NCI-H1436 treated with DMSO at 0.1 percent for 48 hours (cell line): ENCODE data around the gene EFNA2.

ENCODE experiments used
- DNase-seq: peaks from one replicate; lab custom pipeline; 2025; lab: John Stamatoyannopoulos, UW

The EFNA2 gene

GRCh38 chr19:1284293-1284978, 1.2 kb upstream of the EFNA2 start:
- no peak for DNase-seq

- DNase-seq: no peak
Measured at GRCh38 chr19:1284979-1285736, 515 bp upstream of the EFNA2 start.

DNA sequence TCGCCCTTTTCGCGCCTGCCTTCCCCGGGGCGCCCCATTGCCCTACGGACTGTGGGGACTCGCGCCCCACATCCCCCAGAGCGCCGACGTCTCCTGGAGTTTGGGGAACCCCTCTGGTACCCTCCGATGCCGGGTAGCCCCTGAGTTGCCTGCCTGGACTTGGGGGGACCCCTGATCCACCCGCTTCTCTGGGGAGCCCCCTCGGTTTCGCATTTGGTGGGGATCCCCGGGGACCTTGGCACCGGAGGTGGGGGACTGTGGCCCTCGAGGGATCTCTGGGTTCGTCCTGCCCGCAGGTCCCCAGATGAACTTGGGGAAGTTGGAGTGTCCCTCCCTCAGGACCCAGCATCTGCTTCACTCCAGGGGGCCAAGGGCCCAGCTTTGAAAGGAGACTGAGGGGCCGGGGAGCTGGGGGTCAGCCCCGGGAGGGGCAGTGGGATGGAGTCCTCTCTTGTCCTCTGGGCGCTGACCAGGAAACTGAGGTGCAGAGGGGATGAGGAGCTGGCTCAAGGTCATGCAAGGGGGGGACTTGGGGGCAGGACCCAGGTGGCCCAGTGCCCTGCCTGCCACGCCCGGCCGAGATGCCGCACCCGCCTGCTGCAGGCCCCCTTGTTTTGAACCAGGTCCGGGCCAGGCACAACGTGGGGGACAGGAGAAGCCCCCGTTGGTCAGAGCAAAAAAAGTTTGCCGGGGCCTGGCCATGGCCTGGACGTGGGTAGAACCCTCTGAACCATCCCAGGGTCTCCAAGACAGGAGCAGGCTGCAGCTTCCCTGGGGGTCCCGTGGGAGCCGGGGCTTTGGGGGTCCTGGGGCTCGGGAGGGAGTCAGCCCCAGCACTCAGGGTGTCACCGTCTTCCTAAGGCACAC, 1.0 kb downstream of the EFNA2 start:
- no peak for DNase-seq

DNA sequence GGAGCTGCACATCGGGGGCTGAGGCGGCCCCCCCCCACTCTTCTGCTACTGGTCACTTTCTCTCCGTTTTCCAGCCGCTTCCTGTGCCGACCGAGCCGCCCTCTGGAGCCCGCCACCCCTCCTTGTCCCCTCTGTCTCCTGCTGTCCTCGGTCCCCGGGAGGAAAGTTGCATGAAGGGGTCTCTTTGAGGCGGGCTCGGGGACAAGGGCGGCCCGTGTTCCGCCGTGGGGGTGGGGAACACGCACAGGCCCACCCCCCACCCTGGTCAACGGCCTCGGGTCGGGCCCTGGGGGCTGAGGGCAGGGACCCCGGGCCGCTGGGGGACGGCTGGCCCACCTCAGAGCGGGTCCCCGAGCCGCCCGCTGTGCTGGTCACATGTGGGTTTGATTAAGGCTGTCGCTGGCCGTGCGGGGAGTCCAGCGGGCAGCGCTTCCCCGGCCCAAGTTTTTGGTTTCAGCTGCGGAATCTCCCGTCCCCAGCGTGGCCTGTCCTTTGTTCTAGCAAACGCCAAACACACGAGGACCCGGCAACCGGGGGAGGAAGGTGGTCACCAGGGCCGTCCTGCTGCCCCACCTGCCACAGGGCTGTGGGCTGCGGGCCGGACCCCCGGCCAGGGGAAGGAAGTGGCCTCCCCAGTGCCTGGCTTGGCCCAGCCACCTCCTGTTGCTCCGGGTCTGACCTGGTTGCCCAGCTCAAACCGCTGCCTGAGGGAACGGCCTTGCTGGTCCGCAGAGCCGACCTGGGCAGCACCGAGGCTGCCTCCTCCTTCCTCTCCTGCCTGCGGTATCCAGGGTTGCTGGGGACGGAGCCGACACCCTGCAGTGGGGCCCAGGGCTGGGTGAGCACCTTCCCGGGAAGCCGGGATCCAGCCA, 1.9 kb downstream of the EFNA2 start:
- no peak for DNase-seq

DNA sequence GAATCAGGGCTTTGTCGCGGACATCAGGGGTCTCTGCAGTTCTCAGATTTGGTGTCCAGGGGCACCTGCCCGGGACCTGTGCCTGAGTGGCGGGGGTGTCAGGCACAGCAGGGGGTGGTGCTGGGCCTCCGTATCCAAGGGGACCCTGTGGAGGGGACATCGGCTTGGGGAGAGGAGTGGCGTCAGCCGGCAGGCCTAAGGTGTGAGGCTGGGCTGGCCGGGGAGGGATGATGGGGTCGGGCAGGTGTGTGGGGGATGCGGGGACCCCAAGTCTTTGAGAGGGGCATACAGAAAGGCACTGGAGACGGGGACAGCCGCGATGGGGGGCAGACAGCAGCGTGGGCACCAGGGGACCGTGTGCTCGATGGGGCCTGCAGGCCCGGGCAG, 2.5 kb downstream of the EFNA2 start:
- DNase-seq: no peak

- no peak for DNase-seq
Measured at GRCh38 chr19:1288833-1289685, 3.4 kb downstream of the EFNA2 start.

DNA sequence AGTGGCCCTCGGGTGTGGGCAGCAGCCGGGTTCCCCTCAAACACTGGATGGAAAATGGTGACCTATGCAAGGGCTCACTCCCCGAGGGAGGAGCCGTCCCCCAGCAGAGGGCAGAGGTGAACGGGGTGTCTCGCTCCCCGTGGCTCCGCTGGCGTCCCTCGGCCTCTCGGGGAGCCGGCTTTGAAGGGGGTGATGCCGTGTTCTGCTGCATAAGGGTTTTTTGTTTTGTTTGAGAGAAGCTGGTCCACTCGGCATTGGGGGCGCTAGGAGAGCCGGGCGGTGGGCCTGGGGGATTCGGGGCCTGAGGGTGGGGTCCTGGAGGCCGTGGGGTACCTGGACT, 4.0 kb downstream of the EFNA2 start:
- no peak for DNase-seq

- DNase-seq: no peak
Measured at GRCh38 chr19:1290196-1290702, 4.6 kb downstream of the EFNA2 start.

DNA sequence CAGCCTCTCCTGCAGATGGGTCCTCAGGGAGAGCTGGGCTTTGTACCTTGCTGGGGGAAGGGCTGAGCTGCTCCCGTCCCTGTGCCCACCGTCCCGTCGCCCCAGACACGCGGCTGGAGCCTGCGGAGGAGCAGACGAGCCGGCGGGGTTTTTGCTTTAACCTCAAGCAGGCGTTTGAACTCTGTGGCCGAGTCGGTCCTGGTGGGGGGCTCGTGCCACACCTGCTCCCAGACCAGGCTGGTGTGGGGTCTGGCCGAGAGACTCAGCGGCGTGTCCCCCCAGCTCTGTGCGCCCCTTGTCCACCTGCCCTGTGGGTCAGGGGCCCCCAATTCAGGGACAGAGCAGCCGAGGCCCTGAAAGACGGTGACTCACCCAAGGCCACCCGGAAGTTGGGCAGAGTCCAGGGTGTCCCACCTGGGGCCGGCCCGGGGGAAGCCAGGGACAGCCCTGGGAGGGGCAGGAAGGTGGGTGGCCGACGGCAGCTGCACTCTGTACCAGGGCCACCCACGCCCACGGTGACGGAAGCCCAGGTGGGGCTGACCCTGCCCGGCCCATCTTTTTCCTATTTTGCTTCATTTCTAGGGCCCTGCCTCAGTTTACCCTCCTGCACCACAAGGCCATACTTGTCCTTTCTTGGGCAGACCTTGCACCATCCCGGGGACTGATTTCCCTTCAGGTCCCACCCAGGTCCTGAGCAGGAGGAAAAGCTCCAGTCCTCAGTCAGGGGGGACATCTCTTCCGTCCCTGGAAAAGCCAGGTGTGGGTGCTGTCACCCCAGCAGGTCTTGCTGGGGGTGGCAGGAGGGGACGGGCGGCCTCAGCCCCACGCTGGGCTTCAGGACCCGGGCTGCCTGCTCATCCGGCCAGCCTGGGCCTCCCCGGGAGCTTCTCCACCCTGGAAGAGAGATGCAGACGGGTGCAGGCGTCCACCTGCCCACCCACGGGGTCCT, 5.3 kb downstream of the EFNA2 start:
- no peak for DNase-seq

DNA sequence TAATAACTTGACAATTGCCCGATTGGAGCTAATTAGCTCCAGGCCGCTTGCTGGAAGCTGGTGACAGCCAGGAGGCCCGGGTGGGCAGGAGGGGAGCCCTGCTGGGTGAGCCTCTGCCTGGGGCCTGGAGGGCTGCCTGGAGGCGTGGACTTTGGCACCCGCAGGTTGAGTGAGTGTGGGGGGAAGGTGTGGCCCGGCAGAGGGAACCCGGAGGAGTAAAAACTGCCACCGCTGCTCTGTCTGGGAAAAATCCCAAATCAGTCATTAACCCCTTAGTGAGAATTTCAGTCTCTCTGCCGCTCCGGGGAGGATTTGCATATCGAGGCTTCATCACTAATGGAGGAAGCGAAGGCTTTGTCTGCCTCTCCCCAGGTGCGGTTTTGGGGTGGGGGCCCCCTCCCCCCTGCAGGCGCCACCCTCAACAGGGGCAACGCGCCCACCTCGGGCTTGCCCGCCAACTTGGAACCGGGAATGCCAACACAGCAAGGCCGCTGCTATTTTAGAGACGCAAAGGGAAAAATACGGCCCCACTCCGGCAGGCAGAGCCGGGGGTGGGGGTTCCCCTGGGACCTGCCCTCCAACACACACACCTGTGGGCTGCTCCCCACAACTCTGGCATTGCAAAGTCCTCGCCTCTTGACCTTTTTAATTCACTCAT, 6.2 kb downstream of the EFNA2 start:
- no peak for DNase-seq

- DNase-seq: no peak
Measured at GRCh38 chr19:1292419-1293151, 6.9 kb downstream of the EFNA2 start.

GRCh38 chr19:1293782-1294604, 8.3 kb downstream of the EFNA2 start:
- no peak for DNase-seq

DNA sequence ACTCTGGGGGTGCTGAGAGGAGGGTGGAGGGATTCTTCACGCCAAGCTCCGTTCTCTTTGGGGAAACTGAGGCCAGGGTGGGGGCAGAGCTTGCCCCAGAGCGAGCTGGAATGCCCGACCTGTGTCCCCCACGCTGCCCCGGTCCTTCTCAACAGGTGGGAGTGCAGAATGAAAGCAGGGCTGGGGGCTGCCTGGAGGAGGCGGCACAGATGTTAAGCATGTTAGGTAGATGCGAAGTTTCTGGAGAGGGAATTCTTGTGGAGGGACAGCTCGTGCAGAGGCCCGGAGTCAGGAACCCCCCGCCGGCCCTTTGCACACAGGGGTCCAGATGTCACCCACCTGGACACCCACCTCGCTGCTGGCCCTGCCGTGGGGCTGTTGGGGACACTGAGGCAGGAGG, 9.0 kb downstream of the EFNA2 start:
- no peak for DNase-seq

DNA sequence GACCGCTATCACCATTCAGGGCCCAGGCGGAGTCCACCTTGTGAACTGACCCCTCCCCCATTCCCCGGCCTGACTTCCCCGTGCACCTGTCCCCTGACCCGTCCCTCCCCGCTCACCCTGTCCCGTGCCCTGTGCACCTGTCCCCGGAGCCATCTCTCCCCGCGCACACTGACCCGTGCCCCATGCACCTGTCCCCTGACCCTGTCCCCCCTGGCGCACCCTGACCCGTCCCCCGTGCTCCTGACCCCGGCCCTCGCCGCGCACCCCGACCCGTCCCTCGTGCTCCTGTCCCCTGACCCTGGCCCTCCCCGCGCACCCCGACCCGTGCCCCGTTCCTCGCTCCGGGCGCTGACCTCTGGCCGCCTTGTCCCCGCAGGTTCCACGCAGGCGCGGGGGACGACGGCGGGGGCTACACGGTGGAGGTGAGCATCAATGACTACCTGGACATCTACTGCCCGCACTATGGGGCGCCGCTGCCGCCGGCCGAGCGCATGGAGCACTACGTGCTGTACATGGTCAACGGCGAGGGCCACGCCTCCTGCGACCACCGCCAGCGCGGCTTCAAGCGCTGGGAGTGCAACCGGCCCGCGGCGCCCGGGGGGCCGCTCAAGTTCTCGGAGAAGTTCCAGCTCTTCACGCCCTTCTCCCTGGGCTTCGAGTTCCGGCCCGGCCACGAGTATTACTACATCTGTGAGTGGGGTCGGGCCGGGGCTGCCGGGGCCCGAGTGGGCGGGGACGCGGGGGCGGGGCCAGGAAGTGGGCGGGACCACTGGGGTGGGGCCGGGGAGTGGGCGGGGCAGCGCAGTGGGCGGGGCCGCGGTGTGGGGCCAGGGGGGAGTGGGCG, 9.7 kb downstream of the EFNA2 start:
- DNase-seq: no peak

GRCh38 chr19:1296078-1296477, 10.4 kb downstream of the EFNA2 start:
- no peak for DNase-seq

- DNase-seq: no peak
Measured at GRCh38 chr19:1296575-1297271, 11.1 kb downstream of the EFNA2 start.
